SK-N-SH treated with all-trans-retinoic acid at 6 μM for 48 hours (cell line): ENCODE measurements around the gene CHAF1B.
A peak's percentile ranks its signal among the peaks of the same experiment; 100 is the strongest.

Experiments used
- ATAC-seq: fragments of 200-7000 bp; cut with Tn5 transposase; 3 replicates; pipeline ENCODE4 v1.9.1; 2020; ENCODE audit warnings: mild to moderate bottlenecking, moderate library complexity
- ARNTL ChIP-seq: fragments of 450-650 bp; formaldehyde crosslinking; IDR thresholded peaks from 2 replicates; pipeline ENCODE4 v1.5.0; 2020; ENCODE audit warnings: low read depth, mild to moderate bottlenecking, moderate library complexity, borderline replicate concordance
- BACH2 ChIP-seq: fragments of 250-450 bp; sonication (Bioruptor Pico); IDR thresholded peaks from 2 replicates; pipeline ENCODE4 v1.9.0; 2021; ENCODE audit warnings: mild to moderate bottlenecking, borderline replicate concordance
- CREB5 ChIP-seq: fragments of 250-450 bp; sonication (Bioruptor Pico); IDR thresholded peaks from 2 replicates; pipeline ENCODE4 v1.5.1; 2020; ENCODE audit warnings: low read depth, mild to moderate bottlenecking, moderate library complexity
- CSRNP3 ChIP-seq: fragments of 250-450 bp; sonication (Bioruptor Pico); IDR thresholded peaks from 2 replicates; pipeline ENCODE4 v1.5.1; 2021; ENCODE audit warnings: mild to moderate bottlenecking, moderate library complexity
- ESRRG ChIP-seq: fragments of 250-450 bp; sonication (Bioruptor Pico); IDR thresholded peaks from 2 replicates; pipeline ENCODE4 v1.6.1; 2021; ENCODE audit warnings: mild to moderate bottlenecking
- OSR1 ChIP-seq: fragments of 250-450 bp; sonication (Bioruptor Pico); IDR thresholded peaks from 2 replicates; pipeline ENCODE4 v1.8.0; 2022; ENCODE audit warnings: moderate library complexity, mild to moderate bottlenecking, inconsistent platforms
- PATZ1 ChIP-seq: fragments of 250-450 bp; sonication (Bioruptor Pico); IDR thresholded peaks from 2 replicates; pipeline ENCODE4 v1.8.0; 2020; ENCODE audit warnings: mild to moderate bottlenecking, moderate library complexity, borderline replicate concordance
- POU6F1 ChIP-seq: fragments of 250-450 bp; sonication (Bioruptor Pico); IDR thresholded peaks from 2 replicates; pipeline ENCODE4 v1.8.0; 2021; ENCODE audit warnings: low read depth, mild to moderate bottlenecking, moderate library complexity, borderline replicate concordance
- PPARA ChIP-seq: fragments of 250-450 bp; sonication (Bioruptor Pico); IDR thresholded peaks from 2 replicates; pipeline ENCODE4 v1.5.0; 2020; ENCODE audit warnings: mild to moderate bottlenecking, borderline replicate concordance
- SNAI2 ChIP-seq: fragments of 250-450 bp; sonication (Bioruptor Pico); IDR thresholded peaks from 2 replicates; pipeline ENCODE4 v1.5.0; 2020; ENCODE audit warnings: mild to moderate bottlenecking, moderate library complexity
- TCF4 ChIP-seq: fragments of 250-450 bp; sonication (Bioruptor Pico); IDR thresholded peaks from 2 replicates; pipeline ENCODE4 v1.8.0; 2021; ENCODE audit warnings: mild to moderate bottlenecking, moderate library complexity, borderline replicate concordance
- TOX ChIP-seq: fragments of 250-450 bp; sonication (Bioruptor Pico); IDR thresholded peaks from 2 replicates; pipeline ENCODE4 v1.8.0; 2021; ENCODE audit warnings: mild to moderate bottlenecking, moderate library complexity, borderline replicate concordance
- TSHZ2 ChIP-seq: fragments of 250-450 bp; sonication (Bioruptor Pico); IDR thresholded peaks from 2 replicates; pipeline ENCODE4 v1.5.0; 2020; ENCODE audit warnings: mild to moderate bottlenecking, moderate library complexity
- ZC3H10 ChIP-seq: fragments of 250-450 bp; sonication (Bioruptor Pico); IDR thresholded peaks from 2 replicates; pipeline ENCODE4 v1.5.1; 2021; ENCODE audit warnings: mild to moderate bottlenecking, moderate library complexity
- ZNF70 ChIP-seq: fragments of 450-650 bp; formaldehyde crosslinking; IDR thresholded peaks from 2 replicates; pipeline ENCODE4 v1.5.0; 2020; ENCODE audit warnings: mild to moderate bottlenecking, moderate library complexity

CHAF1B gene

GRCh38 chr21:36349315-36349714 lies 35.9 kb upstream of the CHAF1B start:
- no peak for TF ChIP-seq TSHZ2
- no peak for ATAC-seq

- TF ChIP-seq TCF4 (CRISPR knock-in tag) (no peak), CREB5 (peak; percentile 56; the same call in 1 of the 2 replicates), TOX (CRISPR knock-in tag) (peak; percentile 22; the same call in 1 of the 2 replicates), PPARA (CRISPR knock-in tag) (no peak), ZNF70 (CRISPR knock-in tag) (no peak), SNAI2 (no peak)
- peak; percentile 64 for ATAC-seq
Measured at GRCh38 chr21:36350282-36350910, 34.8 kb upstream of the CHAF1B start.

GRCh38 chr21:36354918-36355680 lies 30.1 kb upstream of the CHAF1B start:
- TF ChIP-seq ESRRG (CRISPR knock-in tag), result no peak
- TF ChIP-seq TSHZ2, result no peak
- TF ChIP-seq POU6F1 (CRISPR knock-in tag), result no peak
- no peak for TF ChIP-seq TCF4 (CRISPR knock-in tag)
- TF ChIP-seq TOX (CRISPR knock-in tag), result no peak
- TF ChIP-seq PATZ1, result no peak
- no peak for TF ChIP-seq ARNTL
- TF ChIP-seq ZC3H10 (CRISPR knock-in tag), result no peak
- TF ChIP-seq ZNF70 (CRISPR knock-in tag), result no peak
- no peak for TF ChIP-seq CSRNP3 (CRISPR knock-in tag)
- TF ChIP-seq BACH2 (CRISPR knock-in tag), result no peak
- TF ChIP-seq OSR1 (CRISPR knock-in tag), result no peak
- no peak for ATAC-seq
